BE2C (cell line): ENCODE results near the gene C2orf72.
"Not testable (repeated sequence)": the region's sequence is repeated elsewhere in the genome, so short reads cannot be mapped to it uniquely, and the experiment has no call there.

ENCODE experiments used
- DNase-seq: peaks from one replicate; pipeline ENCODE4 v3.0.0-alpha.2; 2020
- H3K27me3 ChIP-seq: fragments of 250-450 bp; sonication (Bioruptor Pico); 2 replicates; pipeline ENCODE4 v1.5.1; 2020; ENCODE audit warnings: mild to moderate bottlenecking
- H3K36me3 ChIP-seq: fragments of 250-450 bp; sonication (Bioruptor Pico); 2 replicates; pipeline ENCODE4 v1.5.1; 2020; ENCODE audit warnings: mild to moderate bottlenecking
- H3K4me1 ChIP-seq: fragments of 250-450 bp; sonication (Bioruptor Pico); 2 replicates; pipeline ENCODE4 v1.5.1; 2020
- H3K4me3 ChIP-seq: 2 replicates; pipeline ENCODE4 v1.5.1; 2011; ENCODE audit warnings: low read depth, low read length
- H3K9me3 ChIP-seq: fragments of 250-450 bp; sonication (Bioruptor Pico); 2 replicates; pipeline ENCODE4 v1.5.1; 2020
- TF ChIP-seq, protein P1 (sequence below): IDR thresholded peaks from 2 replicates; pipeline ENCODE4 v1.5.1; 2012; ENCODE audit warnings: mild to moderate bottlenecking, low read depth, low read length

The C2orf72 gene

DNA sequence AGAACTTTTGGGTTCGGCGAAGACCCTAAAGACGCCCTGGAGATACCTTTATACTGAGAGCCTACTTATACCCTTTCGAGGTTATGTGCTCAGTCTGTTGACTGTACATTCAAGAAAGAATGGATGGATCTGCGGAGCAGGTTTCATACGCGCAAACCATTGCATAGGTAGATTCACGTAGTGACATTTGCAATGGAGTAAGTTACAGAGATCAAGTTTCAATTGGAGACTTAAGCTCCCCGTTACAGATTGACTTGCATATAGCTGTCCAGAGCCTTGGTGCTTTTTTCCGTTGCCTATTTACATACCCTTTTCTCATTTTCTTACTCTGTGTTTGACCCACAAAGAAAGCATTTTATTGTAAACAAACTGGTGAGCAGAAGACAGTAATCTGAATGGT, 20.3 kb downstream of the C2orf72 start:
- H3K9me3 ChIP-seq = no peaks in the 10 kb centered on the region
- H3K27me3 ChIP-seq = no peaks in the 10 kb centered on the region
- peaks cover 4% of the 10 kb centered on the region for H3K4me1 ChIP-seq
- DNase-seq = no peak
- TF ChIP-seq, protein P1, sequence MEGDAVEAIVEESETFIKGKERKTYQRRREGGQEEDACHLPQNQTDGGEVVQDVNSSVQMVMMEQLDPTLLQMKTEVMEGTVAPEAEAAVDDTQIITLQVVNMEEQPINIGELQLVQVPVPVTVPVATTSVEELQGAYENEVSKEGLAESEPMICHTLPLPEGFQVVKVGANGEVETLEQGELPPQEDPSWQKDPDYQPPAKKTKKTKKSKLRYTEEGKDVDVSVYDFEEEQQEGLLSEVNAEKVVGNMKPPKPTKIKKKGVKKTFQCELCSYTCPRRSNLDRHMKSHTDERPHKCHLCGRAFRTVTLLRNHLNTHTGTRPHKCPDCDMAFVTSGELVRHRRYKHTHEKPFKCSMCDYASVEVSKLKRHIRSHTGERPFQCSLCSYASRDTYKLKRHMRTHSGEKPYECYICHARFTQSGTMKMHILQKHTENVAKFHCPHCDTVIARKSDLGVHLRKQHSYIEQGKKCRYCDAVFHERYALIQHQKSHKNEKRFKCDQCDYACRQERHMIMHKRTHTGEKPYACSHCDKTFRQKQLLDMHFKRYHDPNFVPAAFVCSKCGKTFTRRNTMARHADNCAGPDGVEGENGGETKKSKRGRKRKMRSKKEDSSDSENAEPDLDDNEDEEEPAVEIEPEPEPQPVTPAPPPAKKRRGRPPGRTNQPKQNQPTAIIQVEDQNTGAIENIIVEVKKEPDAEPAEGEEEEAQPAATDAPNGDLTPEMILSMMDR = no peak
- H3K36me3 ChIP-seq = peaks cover 18% of the 10 kb centered on the region
- H3K4me3 ChIP-seq = peak overlapping the region; percentile 99

DNA sequence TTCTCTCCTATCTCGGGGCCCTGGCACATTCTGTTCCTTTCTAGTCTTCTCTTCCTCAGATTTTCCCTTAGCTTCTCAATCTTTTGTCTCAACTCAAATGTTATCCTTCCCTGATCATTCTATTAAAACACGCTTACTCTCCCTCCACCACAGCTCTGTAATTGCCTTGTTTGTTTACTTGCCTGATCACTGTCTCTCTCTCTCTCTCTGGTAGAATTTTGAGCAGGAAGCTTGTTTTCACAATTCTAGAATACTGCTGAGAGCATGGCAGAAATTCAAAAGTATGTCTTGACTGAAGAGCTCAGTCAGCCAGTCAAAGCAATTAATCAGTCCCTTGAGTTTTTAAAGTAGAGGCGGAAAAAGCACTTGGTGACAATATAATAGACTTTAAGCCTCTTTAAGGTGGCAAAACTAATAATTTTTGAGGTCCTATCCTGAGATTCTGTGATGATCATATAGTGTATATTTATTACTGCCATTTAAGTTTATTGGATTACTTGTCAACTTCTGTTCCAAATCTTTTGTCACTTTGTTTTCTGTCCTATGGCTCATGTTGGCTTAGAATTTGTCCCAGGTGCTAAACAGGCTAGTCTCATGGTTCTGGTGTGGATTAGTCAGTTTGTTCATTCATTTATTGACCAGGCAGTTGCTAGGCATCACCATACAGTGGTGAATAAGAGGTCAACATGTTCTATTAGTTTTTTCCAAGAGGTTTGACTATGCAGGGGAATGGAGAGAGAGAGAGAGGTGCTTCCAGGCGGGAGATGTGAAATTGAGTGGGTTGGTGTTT, 21.6 kb downstream of the C2orf72 start:
- H3K9me3 ChIP-seq = no peaks in the 10 kb centered on the region
- peak overlapping the region; percentile 99; the same call in 1 of the 2 replicates for H3K4me3 ChIP-seq
- H3K27me3 ChIP-seq = no peaks in the 10 kb centered on the region
- peaks cover 32% of the 10 kb centered on the region for H3K36me3 ChIP-seq
- TF ChIP-seq, protein P1 = no peak
- peaks cover 4% of the 10 kb centered on the region for H3K4me1 ChIP-seq
- DNase-seq = no peak

DNA sequence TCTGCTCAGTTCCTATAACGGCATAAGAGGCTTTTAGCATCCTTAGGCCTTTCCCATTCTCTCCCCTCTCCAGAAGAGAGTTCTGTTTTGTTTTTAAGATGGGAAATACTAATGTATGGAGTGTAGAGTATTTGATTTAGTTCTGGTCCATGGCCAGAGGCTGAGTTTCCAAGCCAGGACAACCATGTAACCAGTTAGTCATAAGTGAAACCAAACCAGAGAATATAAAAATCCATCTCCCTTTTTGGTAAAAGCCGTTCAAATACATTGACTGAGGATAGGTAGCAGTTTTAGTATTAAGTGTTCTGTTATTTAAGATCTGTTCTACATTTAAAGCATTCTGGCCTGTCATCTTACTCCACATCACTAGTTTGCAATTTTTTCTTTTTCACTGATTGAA, 22.4 kb downstream of the C2orf72 start:
- no peak for DNase-seq
- Histone ChIP-seq H3K4me1 (peaks cover 4% of the 10 kb centered on the region), H3K27me3 (no peaks in the 10 kb centered on the region), H3K36me3 (peaks cover 40% of the 10 kb centered on the region), H3K9me3 (no peaks in the 10 kb centered on the region), H3K4me3 (no peak overlapping the region)
- TF ChIP-seq, protein P1 = no peak

DNA sequence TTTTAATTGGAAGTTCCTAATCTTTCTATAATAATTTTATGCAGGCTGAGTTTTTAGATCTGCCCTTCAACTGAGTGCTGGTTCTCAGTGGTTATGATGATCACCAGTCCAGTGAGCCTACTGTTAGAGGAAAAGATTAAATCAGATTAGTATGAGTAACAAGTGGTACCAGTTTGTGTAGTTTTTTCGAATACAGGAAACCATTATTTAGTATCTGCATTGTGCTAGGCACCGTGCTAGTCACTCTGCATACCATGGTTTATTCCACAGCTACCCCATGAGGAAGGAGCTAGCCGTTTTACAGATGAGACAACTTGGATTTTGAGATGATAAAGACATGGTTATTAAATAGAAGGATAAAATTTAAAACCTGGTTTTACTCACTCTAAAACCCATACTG, 25.5 kb downstream of the C2orf72 start:
- H3K36me3 ChIP-seq = peaks cover 63% of the 10 kb centered on the region
- DNase-seq = no peak
- H3K4me3 ChIP-seq = no peak overlapping the region
- H3K9me3 ChIP-seq = no peaks in the 10 kb centered on the region
- peaks cover 4% of the 10 kb centered on the region for H3K4me1 ChIP-seq
- H3K27me3 ChIP-seq = no peaks in the 10 kb centered on the region
- TF ChIP-seq, protein P1 = no peak

DNA sequence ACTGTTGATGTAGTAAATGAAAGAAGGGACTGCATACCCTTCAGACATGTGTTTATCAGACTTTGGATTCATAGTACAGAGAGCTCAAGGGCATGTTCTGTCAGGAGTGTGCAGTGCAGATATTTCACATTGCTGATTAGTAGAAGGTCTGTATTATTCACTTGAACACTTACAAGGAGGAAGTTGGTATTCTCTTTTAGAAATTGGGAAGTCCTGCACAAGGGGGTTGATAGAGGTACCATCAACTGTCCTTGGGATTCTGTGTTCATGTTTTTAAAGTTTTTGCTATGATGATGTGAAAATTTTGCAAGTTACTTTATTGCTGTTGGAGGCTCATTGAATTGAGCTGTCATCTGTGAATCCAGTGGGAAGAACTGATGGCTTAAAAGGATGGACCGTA, 26.0 kb downstream of the C2orf72 start:
- TF ChIP-seq, protein P1 = no peak
- no peaks in the 10 kb centered on the region for H3K9me3 ChIP-seq
- H3K36me3 ChIP-seq = peaks cover 69% of the 10 kb centered on the region
- H3K27me3 ChIP-seq = no peaks in the 10 kb centered on the region
- no peaks in the 10 kb centered on the region; the same call in 1 of the 2 replicates for H3K4me1 ChIP-seq
- H3K4me3 ChIP-seq = no peak overlapping the region
- no peak for DNase-seq

DNA sequence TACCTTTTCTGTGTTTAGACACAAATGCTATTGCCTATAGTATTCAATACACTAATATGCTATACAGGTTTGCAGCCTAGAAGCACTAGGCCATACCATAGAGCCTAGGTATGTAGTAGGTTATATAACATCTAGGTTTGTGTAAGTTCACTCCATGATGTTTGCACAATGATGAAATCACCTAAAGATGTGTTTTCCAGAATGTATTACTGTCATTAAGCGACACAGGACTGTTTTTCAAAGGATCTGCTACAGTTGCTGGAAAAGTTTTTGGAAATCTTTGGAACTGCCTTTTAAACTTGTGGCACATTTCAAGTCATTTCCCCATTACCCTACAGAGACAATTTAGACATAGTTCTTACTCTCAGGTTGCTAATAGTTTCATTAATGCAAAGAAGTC, 28.6 kb downstream of the C2orf72 start:
- DNase-seq = no peak
- H3K9me3 ChIP-seq = no peaks in the 10 kb centered on the region
- no peaks in the 10 kb centered on the region for H3K27me3 ChIP-seq
- TF ChIP-seq, protein P1 = no peak
- peaks cover 88% of the 10 kb centered on the region for H3K36me3 ChIP-seq
- H3K4me3 ChIP-seq = no peak overlapping the region
- no peaks in the 10 kb centered on the region for H3K4me1 ChIP-seq

DNA sequence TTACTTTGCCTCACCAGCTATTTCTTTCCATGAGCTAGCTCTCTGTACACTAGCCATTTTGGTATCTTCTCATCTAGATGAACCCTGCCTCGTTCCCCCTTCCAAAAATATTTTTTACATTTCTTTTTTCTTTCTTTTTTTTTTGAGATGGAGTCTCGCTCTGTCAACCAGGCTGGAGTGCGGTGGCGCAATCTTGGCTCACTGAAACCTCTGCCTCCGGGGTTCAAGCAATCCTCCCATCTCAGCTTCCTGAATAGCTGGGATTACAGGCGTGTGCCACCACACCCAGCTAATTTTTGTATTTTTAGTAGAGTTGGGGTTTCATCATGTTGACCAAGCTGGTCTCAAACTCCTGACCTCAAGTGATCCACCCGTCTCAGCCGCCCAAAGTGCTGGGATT, 30.2 kb downstream of the C2orf72 start:
- not testable (repeated sequence) for H3K9me3 ChIP-seq, H3K4me1 ChIP-seq, H3K27me3 ChIP-seq, H3K4me3 ChIP-seq, DNase-seq
- H3K36me3 ChIP-seq = peaks cover 86% of the 10 kb centered on the region
